Skin epidermis (tissue), 12 donors: ENCODE data around the gene AEBP1.
A peak's percentile ranks its signal among the peaks of the same experiment; 100 is the strongest.

ENCODE experiments used
- H3K27ac ChIP-seq, 21 experiments: fragments of 200-600 bp; sonication (generic) in 11 of 21; one replicate each; pipeline ENCODE4 v1.5.0; 2020; ENCODE audit warnings: mild to moderate bottlenecking in 3 of 21, inconsistent platforms in 2 of 21, moderate library complexity in 2 of 21
- H3K4me3 ChIP-seq, 7 experiments: fragments of 200-600 bp; sonication (generic) in 2 of 7; one replicate each; pipeline ENCODE4 v1.5.0; 2020; ENCODE audit warnings: inconsistent platforms in 2 of 7, mild to moderate bottlenecking in 2 of 7, moderate library complexity in 1 of 7

AEBP1 gene

DNA sequence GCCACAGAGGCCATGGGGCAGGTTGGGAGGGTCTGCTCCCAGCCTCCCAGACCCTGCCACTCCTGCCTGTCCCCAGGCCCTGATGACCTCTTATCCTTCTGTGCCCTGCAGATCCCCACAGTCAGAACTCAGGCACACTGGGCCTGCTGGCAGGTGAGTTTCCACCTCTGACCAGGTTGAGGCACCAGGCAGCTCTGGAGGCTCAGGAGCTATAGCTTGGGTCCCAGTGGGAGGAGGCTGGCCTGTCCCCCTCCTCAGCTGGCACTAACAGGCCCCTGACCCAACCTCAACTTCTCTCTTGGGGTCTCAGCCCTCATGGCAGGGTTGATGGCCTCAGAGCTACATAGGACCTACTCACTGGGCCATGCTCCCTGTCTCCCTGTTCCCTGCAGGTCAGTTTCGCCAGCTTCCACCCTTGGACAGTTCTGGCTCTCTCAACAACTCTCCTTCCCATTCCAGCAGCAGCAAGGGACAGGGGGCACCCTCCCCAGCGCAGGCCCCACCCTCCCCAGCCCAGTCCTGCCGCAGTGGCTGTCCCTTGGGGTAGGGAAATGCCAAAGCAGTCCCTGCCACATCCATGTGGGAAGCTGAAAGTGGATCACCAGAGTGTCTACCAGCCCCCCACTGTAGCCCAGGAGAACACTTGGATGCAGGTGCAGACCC, 2.7 kb upstream of the AEBP1 start:
- no peak overlapping the region for H3K4me3 ChIP-seq
- peak overlapping the region in 20 of 21 experiments; percentile 69 to 99 (median 90) for H3K27ac ChIP-seq

DNA sequence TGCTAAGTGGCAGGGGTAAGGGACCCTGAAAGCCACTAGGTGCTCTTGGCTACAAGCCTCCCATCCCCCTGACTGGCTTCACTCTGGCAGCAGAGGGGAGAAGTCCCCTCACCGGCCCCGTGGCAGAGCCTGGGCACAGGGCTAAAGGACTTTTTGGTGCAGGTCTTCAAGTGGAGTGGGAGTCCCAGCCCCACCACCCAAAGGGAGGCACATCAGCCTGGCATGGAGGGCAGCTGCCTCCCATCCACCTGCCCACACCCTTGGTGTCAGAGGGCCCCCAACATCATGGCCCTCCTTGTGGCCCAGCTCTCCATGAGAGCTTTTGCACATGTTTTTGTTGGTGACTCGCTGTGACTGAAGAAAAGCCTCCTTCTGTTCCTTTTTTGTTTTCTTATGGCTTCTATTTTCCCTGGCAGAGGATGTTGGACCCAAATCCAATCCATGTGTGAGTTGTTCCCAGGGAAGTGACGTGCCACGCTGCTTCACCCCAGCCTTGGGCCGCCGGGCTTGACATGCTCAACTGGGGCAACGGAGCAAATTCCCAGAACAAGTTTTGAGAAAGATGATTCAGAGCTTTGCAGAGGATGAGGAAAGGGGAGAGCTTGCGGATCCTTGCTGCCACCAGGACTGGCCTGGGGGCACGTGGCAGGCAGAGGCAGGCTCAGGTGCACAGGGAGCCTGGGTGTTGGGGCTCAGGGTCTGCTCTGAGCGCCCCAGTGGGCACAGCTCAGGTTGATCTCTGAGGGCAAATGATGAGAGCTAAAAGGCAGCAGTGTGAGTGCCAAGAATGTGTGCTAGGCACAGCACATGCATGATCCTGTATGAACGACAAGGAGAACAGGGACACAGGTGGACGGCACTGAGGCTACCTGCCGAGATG, 1.9 kb upstream of the AEBP1 start:
- H3K4me3 ChIP-seq = no peak overlapping the region
- H3K27ac ChIP-seq = peak overlapping the region in 20 of 21 experiments; percentile 69 to 99 (median 92)

DNA sequence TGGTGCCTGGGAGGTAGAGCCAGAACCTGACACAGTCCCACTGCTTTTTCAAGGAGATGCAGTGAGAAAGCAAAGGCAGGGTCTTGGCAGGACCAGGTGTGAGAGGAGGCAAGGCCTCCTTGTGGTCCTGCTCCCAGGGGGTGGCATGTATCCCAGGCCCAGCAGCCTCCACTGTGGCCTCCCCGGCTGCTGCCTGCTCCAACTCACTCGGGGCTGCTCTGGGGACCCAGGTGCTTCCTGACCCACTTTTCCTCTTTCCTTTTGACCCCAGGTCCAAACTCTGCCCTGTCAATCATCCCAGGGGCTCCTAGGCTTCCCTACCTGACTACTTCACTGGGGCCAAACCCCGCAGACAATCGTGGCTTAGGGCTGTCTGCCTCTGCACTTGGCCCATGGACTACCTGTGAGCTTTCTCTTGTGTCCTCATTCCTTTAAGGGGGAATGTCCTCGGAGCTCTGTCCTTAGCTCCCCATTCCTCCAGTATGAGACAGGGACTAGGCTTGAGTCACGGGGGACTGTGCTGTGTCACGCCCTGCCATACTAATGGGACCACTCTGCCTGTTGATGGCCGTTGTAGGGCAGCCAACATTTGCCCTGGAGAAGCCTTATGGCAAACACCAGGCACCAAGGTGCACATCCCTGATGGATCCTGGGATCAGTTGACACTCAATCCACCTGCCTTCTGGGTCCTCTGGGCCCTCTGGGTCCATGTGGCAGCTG, 1.1 kb upstream of the AEBP1 start:
- H3K27ac ChIP-seq = peak overlapping the region in 20 of 21 experiments; percentile 8 to 99 (median 92)
- H3K4me3 ChIP-seq = no peak overlapping the region

DNA sequence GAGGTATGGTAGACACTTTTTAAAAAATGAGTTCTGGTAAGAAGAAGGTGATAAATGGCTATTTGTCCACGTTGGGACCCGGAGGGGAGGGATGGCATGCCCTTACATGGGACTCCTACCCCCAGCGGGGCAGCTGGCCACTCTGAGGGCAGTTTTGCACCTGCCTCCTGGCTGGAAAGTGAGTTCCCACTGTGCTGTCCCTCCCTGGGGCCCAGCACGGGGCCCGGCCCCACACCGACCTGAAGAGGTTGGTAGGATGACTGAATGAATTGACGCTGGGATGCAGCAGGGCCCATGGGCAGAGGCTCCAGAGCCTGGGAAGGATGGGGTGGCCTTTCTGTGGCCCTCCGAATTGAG, 601 bp upstream of the AEBP1 start:
- H3K27ac ChIP-seq = peak overlapping the region in 20 of 21 experiments; percentile 8 to 99 (median 92)

DNA sequence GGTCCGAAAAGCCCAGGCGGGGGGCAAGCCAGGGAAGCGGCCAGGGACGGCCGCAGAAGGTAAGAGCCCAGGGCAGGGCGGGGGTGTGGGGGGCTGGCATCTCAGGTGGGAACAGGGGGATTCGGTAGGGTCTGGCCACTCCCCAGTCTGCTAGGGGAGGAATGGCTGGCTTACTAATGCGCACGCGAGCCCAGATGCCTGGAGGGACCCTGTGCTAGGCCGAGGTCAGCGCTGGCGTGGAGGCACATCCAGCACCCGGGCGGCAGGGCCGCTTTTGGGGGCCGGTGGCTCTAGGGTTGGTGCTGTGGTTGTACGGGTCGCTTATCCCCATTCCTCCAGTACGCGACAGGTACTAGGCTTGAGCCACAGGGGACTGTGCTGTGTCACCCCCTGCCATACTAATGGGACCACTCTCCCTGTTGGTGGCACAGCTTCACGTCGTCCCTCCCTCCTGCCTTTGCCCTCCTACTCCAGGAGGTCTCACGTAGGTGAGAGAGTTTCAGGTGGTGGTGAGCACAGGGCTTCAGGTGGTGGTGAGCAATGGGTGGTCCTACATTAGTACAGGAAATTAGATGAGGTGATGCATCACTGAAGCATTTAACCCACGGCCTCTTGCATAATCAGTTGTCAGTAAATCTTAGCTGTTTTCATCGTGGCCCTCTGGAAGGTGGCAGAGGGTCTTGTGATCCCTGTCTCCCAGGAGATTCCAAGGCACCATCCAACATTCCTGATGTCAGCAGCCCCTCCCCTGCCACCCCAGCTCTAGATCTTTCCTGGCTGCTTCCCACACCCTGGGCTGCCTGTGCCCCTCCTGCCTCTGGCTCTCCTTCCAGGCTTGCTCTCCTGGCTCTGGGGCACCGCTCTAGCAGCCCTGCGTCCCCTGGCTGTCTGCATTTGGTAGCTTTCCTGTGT, 971 bp downstream of the AEBP1 start:
- Histone ChIP-seq H3K4me3 (peak overlapping the region; percentile 42 to 60 (median 44)), H3K27ac (peak overlapping the region; percentile 51 to 99 (median 90))

More for the DNA sequence above, 601 bp upstream of the AEBP1 start:
- peak overlapping the region in 3 of 7 experiments; percentile 44 to 60 (median 58) for H3K4me3 ChIP-seq

DNA sequence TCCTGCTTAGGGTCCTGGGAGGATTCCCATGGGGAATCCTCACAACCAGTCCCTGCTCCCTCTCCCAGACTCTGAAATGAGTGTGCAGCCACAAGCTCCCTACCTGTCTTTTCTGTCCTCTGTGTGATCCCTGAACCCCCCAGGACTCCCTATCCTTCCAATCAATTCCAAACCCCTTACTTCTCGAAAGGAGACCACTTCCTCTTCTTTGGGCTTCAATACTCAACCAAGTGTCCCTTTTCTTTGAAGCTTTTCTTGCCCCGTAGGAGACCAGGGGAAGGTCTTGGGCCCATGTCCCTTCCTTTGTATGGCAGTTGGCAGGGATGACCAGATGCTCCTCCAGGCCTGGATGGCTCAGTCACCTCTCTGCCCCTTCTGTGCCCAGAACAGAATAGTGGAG, 1.7 kb downstream of the AEBP1 start:
- peak overlapping the region; percentile 42 to 60 (median 44) for H3K4me3 ChIP-seq
- peak overlapping the region in 20 of 21 experiments; percentile 81 to 99 (median 90) for H3K27ac ChIP-seq

DNA sequence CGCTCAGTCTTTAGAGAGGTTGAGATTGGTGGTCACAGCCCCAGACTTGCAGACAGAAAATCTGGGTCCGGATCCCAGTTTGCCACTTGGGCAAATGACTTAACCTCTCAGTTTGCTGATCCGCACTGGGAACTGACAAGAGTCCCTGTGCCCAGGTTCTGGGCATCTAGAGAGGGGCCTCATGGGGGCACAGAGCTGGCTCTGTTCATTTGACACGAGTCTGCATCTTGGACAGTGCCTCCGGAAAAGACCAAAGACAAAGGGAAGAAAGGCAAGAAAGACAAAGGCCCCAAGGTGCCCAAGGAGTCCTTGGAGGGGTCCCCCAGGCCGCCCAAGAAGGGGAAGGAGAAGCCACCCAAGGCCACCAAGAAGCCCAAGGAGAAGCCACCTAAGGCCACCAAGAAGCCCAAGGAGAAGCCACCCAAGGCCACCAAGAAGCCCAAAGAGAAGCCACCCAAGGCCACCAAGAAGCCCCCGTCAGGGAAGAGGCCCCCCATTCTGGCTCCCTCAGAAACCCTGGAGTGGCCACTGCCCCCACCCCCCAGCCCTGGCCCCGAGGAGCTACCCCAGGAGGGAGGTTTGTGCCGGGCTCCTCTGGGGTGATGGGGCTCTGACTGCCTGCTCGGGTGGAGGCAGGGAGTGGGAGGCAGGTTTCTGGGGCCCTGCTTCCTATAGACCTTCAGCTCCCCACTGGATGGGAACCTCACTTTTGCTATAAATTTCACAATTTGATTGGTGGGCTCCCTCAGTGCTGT, 2.3 kb downstream of the AEBP1 start:
- Histone ChIP-seq H3K4me3 (peak overlapping the region in 6 of 7 experiments; percentile 42 to 60 (median 48)), H3K27ac (peak overlapping the region in 18 of 21 experiments; percentile 25 to 99 (median 90))

DNA sequence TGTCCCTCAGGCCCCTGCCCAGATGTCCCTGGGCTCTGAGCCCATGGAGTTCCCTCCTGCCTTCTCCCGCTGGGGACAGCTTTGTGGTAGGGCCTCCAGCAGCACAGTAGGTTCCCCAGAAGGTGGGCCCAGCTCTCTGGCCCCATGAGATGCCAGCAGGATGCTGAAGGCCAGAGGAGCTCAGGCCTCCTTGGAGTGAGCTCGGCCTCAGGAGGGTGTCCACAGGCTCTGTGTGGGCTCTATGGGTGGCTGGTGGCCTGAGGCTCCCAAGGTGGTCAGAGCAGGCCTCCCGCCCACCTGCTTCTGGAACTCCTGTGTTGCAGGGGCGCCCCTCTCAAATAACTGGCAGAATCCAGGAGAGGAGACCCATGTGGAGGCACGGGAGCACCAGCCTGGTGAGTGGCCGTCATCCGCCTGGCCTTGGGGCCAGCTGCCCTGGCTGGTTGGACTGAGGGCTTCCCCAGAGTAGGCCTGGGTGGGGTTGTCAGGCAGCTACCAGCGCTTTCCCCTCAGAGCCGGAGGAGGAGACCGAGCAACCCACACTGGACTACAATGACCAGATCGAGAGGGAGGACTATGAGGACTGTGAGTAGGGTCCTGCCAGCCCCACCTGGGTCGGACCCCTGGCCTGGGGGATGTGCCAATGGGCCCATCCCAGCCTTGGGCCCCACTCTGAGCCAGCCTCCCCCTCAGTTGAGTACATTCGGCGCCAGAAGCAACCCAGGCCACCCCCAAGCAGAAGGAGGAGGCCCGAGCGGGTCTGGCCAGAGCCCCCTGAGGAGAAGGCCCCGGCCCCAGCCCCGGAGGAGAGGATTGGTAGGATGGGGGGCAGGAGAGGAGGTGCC, 3.2 kb downstream of the AEBP1 start:
- Histone ChIP-seq H3K4me3 (peak overlapping the region in 5 of 7 experiments; percentile 4 to 58 (median 44)), H3K27ac (peak overlapping the region in 14 of 21 experiments; percentile 28 to 99 (median 90))

DNA sequence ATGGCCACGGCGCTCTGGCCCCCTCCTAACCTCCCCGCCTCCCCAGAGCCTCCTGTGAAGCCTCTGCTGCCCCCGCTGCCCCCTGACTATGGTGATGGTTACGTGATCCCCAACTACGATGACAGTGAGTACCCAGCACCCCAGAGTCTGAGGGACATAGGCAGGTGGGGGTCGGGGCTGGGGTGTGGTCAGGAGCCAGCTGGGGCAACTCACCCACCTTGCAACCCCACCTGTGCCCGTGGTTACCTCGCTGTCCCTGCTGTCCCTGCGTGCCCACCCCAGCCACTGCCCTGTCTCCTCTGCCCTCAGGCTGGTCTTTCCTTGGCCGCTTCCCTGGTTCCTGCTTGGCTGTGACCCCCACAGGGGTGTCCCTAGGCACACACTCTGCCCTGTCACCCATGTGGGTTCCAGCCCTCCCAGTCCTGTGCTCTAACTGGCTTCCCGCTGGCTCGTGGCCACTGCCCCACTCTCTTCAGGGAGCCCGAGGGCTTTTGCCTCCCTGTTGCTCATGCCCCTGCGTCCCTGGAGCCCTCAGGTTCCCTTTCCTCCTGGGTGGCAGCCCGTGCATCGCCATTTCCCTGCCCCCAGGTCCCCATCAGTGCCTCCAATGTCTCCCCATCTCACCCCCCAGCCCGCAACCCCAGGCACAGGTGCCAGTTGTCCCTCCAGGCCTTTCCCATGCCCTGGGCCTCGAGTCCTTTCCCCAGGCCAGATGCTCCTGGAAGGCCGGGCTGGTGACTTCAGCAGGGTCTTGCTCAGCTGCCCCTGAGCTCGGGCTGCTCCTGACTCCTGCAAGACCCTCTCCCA, 4.0 kb downstream of the AEBP1 start:
- H3K4me3 ChIP-seq = no peak overlapping the region

DNA sequence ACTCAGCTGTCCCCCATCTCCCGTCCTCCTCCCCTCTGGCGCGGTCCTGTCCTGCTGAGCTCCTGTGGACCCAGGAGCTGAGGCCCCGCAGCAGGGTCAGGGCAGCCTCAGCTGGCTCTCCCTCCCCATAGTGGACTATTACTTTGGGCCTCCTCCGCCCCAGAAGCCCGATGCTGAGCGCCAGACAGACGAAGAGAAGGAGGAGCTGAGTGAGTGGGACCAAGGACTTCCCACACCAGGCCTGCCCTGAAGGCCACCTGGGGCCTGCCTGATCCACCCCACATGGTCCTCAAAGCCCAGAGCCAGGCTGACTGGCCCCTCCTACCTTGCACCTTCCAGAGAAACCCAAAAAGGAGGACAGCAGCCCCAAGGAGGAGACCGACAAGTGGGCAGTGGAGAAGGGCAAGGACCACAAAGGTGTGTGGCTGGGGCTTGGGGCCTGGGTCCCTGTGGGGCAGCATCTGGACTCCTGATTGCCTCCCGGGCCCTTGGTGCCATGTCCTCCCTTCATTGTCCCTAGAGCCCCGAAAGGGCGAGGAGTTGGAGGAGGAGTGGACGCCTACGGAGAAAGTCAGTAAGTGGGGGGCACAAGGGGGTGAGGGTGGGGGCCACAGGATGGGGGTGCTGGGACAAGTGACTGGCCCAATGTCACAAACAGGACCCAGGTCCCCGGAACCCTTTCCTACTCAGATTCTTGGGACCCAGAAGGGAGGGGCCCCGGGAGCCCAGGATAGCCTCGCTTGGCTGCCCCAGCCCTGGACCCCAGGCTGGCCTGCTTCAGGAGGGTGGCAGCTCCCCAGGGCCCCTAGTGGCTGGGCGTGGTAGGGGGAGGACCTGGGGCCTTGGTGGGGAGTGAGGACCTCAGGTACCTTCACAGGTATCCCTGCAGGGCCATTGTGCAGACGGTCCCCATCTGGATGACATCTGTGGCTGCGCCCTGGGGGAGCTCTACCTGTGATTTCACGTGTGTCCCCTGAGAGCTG, 4.9 kb downstream of the AEBP1 start:
- H3K27ac ChIP-seq = peak overlapping the region in 5 of 21 experiments; percentile 6 to 47 (median 25)
- H3K4me3 ChIP-seq = no peak overlapping the region

More for the DNA sequence above, 4.0 kb downstream of the AEBP1 start:
- H3K27ac ChIP-seq = peak overlapping the region in 9 of 21 experiments; percentile 25 to 99 (median 83)

DNA sequence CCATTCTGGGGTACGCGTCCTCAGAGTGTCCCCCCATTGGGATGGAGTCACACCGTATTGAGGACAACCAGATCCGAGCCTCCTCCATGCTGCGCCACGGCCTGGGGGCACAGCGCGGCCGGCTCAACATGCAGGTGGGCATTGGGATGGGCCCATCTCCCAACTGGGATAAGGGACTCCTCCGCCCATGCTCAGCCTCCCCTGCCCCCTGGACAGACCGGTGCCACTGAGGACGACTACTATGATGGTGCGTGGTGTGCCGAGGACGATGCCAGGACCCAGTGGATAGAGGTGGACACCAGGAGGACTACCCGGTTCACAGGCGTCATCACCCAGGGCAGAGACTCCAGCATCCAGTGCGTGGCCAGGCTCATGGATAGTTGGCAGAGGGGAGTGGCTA, 5.8 kb downstream of the AEBP1 start:
- Histone ChIP-seq H3K27ac (peak overlapping the region in 2 of 21 experiments; percentile 11 to 18), H3K4me3 (no peak overlapping the region)

DNA sequence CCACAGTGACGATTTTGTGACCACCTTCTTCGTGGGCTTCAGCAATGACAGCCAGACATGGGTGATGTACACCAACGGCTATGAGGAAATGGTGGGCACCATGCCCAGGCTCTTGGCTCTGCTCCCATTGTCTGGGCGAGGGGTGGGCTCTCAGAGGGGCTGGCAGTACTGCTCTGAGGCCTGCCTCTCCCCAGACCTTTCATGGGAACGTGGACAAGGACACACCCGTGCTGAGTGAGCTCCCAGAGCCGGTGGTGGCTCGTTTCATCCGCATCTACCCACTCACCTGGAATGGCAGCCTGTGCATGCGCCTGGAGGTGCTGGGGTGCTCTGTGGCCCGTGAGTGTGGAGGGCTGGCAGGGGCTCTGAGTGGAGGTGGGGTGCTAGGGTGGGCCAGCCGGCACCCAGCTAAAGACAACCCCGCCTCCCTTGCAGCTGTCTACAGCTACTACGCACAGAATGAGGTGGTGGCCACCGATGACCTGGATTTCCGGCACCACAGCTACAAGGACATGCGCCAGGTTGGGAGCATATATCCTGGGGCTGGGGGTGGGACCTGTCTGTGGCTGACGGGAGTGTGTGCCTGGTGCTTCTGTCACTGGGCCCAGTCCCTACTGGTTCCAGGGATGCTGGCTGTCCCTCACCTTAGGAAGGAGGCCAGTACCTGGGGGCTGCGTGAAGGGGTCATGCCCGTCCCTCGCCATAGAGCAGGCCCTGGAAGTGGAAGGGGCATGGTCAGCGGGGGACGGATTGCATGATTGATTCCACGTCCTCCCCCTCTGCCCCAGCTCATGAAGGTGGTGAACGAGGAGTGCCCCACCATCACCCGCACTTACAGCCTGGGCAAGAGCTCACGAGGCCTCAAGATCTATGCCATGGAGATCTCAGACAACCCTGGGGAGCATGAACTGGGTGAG, 6.8 kb downstream of the AEBP1 start:
- no peak overlapping the region for H3K4me3 ChIP-seq
- H3K27ac ChIP-seq = peak overlapping the region in 3 of 21 experiments; percentile 7 to 21 (median 11)

DNA sequence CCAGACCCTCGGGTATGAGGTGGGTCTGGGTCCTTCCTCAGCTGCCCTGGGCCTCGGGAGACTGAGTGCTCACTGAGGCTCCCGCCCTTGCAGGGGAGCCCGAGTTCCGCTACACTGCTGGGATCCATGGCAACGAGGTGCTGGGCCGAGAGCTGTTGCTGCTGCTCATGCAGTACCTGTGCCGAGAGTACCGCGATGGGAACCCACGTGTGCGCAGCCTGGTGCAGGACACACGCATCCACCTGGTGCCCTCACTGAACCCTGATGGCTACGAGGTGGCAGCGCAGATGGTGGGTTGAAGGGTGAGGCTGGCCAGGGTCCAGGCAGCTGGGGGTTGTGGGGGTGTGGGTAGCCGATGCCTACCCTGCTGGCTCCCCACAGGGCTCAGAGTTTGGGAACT, 7.6 kb downstream of the AEBP1 start:
- Histone ChIP-seq H3K27ac (no peak overlapping the region), H3K4me3 (no peak overlapping the region)

DNA sequence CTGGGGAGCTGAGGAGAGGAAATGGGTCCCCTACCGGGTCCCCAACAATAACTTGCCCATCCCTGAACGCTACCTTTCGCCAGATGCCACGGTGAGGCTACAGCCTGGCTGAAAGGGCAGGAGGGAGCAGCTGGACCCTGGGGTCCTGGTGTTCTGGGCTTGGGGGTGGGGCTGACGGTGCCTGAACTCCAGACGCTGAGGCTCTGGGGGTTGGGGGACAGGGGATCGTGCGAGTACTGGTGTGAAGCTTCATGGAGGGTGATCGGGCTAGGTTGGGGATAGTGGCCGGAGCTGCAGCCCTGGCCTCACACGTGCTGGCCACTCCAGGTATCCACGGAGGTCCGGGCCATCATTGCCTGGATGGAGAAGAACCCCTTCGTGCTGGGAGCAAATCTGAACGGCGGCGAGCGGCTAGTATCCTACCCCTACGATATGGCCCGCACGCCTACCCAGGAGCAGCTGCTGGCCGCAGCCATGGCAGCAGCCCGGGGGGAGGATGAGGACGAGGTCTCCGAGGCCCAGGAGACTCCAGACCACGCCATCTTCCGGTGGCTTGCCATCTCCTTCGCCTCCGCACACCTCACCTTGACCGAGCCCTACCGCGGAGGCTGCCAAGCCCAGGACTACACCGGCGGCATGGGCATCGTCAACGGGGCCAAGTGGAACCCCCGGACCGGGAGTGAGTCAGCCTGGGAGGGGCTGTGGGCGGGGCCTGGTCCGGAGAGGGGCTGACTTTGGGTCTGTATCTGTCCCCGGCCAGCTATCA, 8.3 kb downstream of the AEBP1 start:
- H3K4me3 ChIP-seq = no peak overlapping the region
- H3K27ac ChIP-seq = no peak overlapping the region
